ENCODE results near the gene GKN1.

GKN1 gene

GRCh38 chr2:68961380-68961779 is 13.1 kb upstream of the GKN1 start:
- DNase-seq: no peak

GRCh38 chr2:68964282-68964681 is 10.2 kb upstream of the GKN1 start:
- DNase-seq: no peak

GRCh38 chr2:68968221-68968620 is 6.2 kb upstream of the GKN1 start:
- DNase-seq: no peak

- no peak for DNase-seq
Measured at GRCh38 chr2:68969736-68970490, 4.5 kb upstream of the GKN1 start.

- no peak for DNase-seq
Measured at GRCh38 chr2:68970566-68971265, 3.7 kb upstream of the GKN1 start.

- DNase-seq: no peak
Measured at GRCh38 chr2:68971591-68972231, 2.7 kb upstream of the GKN1 start.

- DNase-seq: no peak
Measured at GRCh38 chr2:68974946-68975665, 670 bp downstream of the GKN1 start.

- no peak for DNase-seq
Measured at GRCh38 chr2:68975844-68976243, 1.4 kb downstream of the GKN1 start.

- DNase-seq: no peak
Measured at GRCh38 chr2:68977453-68977852, 3.0 kb downstream of the GKN1 start.

- DNase-seq: no peak
Measured at GRCh38 chr2:68978098-68978497, 3.7 kb downstream of the GKN1 start.

- no peak for DNase-seq
Measured at GRCh38 chr2:68980956-68981355, 6.5 kb downstream of the GKN1 start.

- DNase-seq: no peak
Measured at GRCh38 chr2:68987021-68987503, 12.6 kb downstream of the GKN1 start.

GRCh38 chr2:68989035-68989434 is 14.6 kb downstream of the GKN1 start:
- no peak for DNase-seq

- DNase-seq: no peak
Measured at GRCh38 chr2:68992341-68992740, 17.9 kb downstream of the GKN1 start.

- DNase-seq: no peak
Measured at GRCh38 chr2:68992933-68993332, 18.5 kb downstream of the GKN1 start.

GRCh38 chr2:68993660-68994059 is 19.2 kb downstream of the GKN1 start:
- no peak for DNase-seq

GRCh38 chr2:68994864-68995263 is 20.4 kb downstream of the GKN1 start:
- DNase-seq: no peak

- DNase-seq: no peak
Measured at GRCh38 chr2:68995916-68996315, 21.5 kb downstream of the GKN1 start.

GRCh38 chr2:68997401-68997800 is 23.0 kb downstream of the GKN1 start:
- no peak for DNase-seq

GRCh38 chr2:69001879-69002278 is 27.4 kb downstream of the GKN1 start:
- DNase-seq: no peak

GRCh38 chr2:69003731-69004130 is 29.3 kb downstream of the GKN1 start:
- DNase-seq: no peak

GRCh38 chr2:69007169-69007568 is 32.7 kb downstream of the GKN1 start:
- DNase-seq: no peak

GRCh38 chr2:69007603-69008002 is 33.2 kb downstream of the GKN1 start:
- DNase-seq: no peak
